SK-N-SH treated with all-trans-retinoic acid at 6 μM for 48 hours (cell line): ENCODE data around the gene NIP7.

Source experiments
- BACH2 ChIP-seq: fragments of 250-450 bp; sonication (Bioruptor Pico); IDR thresholded peaks from 2 replicates; pipeline ENCODE4 v1.9.0; 2021; ENCODE audit warnings: mild to moderate bottlenecking, borderline replicate concordance
- CREB5 ChIP-seq: fragments of 250-450 bp; sonication (Bioruptor Pico); IDR thresholded peaks from 2 replicates; pipeline ENCODE4 v1.5.1; 2020; ENCODE audit warnings: low read depth, mild to moderate bottlenecking, moderate library complexity
- CSDC2 ChIP-seq: fragments of 250-450 bp; sonication (Bioruptor Pico); IDR thresholded peaks from 2 replicates; pipeline ENCODE4 v1.5.0; 2020; ENCODE audit warnings: mild to moderate bottlenecking, moderate library complexity
- RARB ChIP-seq: fragments of 250-450 bp; sonication (Bioruptor Pico); IDR thresholded peaks from 2 replicates; pipeline ENCODE4 v1.8.0; 2021; ENCODE audit warnings: mild to moderate bottlenecking, moderate library complexity
- SNAI2 ChIP-seq: fragments of 250-450 bp; sonication (Bioruptor Pico); IDR thresholded peaks from 2 replicates; pipeline ENCODE4 v1.5.0; 2020; ENCODE audit warnings: mild to moderate bottlenecking, moderate library complexity
- TCF4 ChIP-seq: fragments of 250-450 bp; sonication (Bioruptor Pico); IDR thresholded peaks from 2 replicates; pipeline ENCODE4 v1.8.0; 2021; ENCODE audit warnings: mild to moderate bottlenecking, moderate library complexity, borderline replicate concordance
- TOX ChIP-seq: fragments of 250-450 bp; sonication (Bioruptor Pico); IDR thresholded peaks from 2 replicates; pipeline ENCODE4 v1.8.0; 2021; ENCODE audit warnings: mild to moderate bottlenecking, moderate library complexity, borderline replicate concordance

- TF ChIP-seq TCF4 (no peak), RARB (CRISPR knock-in tag) (no peak), BACH2 (CRISPR knock-in tag) (no peak), TOX (CRISPR knock-in tag) (no peak), CREB5 (CRISPR knock-in tag) (no peak), CSDC2 (CRISPR knock-in tag) (no peak), SNAI2 (CRISPR knock-in tag) (no peak)
Measured at GRCh38 chr16:69365901-69366300, 26.3 kb downstream of the NIP7 start.
